ENCODE data around the gene OTOA.

Gene OTOA

DNA sequence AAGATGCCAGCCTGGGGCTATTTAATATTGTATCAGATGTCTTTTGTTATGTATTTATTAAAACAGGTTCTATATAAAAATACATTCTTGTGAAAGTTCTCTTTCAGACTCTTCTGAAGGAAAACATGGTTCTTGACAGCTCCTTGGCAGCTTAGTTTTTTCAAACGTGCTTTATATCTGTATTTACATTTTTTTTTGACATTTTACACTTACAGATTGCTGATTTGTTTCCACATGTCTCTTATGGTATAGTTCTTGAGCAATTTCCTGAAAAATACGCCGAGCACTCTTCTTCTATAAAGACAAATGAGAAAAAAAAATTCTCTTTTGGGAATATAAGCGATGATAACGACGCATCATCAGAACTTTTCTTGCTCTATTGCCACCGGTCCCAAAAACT lies 20.9 kb upstream of the OTOA start:
- TF ChIP-seq SIN3A (IDR thresholded peaks at IDR 0.05; ENCODE audit: borderline replicate concordance, insufficient read depth, low read length) (no peak), TAF1 (IDR thresholded peaks at IDR 0.05; ENCODE audit: borderline replicate concordance, insufficient read depth, low read length) (no peak)

DNA sequence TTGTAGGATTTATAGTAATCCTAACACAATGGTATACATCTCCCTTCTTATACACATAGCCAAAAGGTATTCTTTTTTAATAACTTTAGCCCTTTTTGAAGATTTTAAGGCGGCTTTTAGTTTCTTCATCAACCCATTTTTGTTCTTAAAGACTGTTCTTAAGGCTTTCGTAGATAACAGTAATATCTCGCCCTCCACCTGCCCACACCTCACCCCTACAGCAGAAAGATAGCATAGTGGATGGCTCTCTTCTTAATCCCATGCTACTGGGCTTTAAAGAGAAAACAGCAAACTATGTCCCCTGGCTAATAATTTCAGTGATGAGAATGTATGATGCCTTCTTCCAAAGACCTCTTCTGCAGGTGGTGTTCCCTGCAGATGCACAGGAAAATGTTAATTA lies 20.0 kb upstream of the OTOA start:
- TF ChIP-seq, protein P1, sequence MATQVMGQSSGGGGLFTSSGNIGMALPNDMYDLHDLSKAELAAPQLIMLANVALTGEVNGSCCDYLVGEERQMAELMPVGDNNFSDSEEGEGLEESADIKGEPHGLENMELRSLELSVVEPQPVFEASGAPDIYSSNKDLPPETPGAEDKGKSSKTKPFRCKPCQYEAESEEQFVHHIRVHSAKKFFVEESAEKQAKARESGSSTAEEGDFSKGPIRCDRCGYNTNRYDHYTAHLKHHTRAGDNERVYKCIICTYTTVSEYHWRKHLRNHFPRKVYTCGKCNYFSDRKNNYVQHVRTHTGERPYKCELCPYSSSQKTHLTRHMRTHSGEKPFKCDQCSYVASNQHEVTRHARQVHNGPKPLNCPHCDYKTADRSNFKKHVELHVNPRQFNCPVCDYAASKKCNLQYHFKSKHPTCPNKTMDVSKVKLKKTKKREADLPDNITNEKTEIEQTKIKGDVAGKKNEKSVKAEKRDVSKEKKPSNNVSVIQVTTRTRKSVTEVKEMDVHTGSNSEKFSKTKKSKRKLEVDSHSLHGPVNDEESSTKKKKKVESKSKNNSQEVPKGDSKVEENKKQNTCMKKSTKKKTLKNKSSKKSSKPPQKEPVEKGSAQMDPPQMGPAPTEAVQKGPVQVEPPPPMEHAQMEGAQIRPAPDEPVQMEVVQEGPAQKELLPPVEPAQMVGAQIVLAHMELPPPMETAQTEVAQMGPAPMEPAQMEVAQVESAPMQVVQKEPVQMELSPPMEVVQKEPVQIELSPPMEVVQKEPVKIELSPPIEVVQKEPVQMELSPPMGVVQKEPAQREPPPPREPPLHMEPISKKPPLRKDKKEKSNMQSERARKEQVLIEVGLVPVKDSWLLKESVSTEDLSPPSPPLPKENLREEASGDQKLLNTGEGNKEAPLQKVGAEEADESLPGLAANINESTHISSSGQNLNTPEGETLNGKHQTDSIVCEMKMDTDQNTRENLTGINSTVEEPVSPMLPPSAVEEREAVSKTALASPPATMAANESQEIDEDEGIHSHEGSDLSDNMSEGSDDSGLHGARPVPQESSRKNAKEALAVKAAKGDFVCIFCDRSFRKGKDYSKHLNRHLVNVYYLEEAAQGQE (IDR thresholded peaks at IDR 0.05; ENCODE audit: insufficient read depth in 1 of 2, low read depth in 2 of 2, low read length in 2 of 2), result no peak
- TF ChIP-seq FOXP2 (optimal IDR thresholded peaks at IDR 0.05; ENCODE audit: borderline replicate concordance, extremely low read depth, extremely low read length, insufficient read depth) (no peak), POLR2AphosphoS5 (IDR thresholded peaks at IDR 0.05; ENCODE audit: low read depth, low read length) (no peak), TAF1 (IDR thresholded peaks at IDR 0.05; ENCODE audit: borderline replicate concordance, insufficient read depth, low read length) (no peak), SIN3A (IDR thresholded peaks at IDR 0.05; ENCODE audit: borderline replicate concordance, insufficient read depth, low read length) (no peak)

DNA sequence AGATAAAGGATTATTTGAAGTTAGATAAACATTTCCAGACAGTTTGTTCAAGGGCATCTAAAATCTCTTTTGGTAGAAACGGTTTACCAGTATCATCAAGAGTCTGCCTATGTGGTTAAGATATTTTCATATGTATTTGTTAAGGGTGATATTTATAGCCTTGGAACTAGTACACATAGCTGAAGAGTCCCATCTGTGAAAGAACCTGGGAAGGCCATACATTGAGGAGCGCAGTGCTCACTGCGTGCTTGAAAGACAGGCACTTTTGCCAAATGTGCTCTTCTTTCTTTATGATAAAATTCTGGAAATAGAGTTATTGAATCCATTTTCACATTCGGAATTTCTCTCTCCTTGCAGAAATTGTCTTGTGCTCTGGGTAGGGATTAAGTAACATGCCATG lies 19.1 kb upstream of the OTOA start:
- TF ChIP-seq, protein P1 (IDR thresholded peaks at IDR 0.05; ENCODE audit: insufficient read depth in 1 of 2, low read depth in 2 of 2, low read length in 2 of 2), result no peak
- no peak for TF ChIP-seq SIN3A (IDR thresholded peaks at IDR 0.05; ENCODE audit: borderline replicate concordance, insufficient read depth, low read length)
- TF ChIP-seq TAF1 (IDR thresholded peaks at IDR 0.05; ENCODE audit: borderline replicate concordance, insufficient read depth, low read length), result no peak
- TF ChIP-seq FOXP2 (optimal IDR thresholded peaks at IDR 0.05; ENCODE audit: borderline replicate concordance, extremely low read depth, extremely low read length, insufficient read depth), result no peak
- no peak for TF ChIP-seq POLR2AphosphoS5 (IDR thresholded peaks at IDR 0.05; ENCODE audit: low read depth, low read length)

DNA sequence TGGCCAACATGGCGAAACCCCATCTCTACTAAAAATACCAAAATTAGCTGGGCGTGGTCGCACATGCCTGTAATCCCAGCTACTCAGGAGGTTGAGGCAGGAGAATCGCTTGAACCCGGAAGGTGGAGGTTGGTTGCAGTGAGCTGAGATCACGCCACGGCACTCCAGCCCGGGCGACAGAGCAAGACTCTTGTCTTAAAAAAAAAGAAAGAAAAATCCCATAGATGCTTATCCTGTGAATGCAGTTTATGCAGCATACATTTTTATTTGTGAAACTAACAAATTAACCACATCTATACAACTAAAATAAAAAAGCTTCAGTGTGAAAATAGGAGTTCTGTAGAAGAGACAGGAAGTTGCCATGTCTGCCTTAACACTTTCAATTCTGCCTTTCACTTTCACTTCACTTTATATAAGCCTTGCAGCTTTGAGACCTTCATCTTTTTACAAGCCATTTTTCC lies 18.5 kb upstream of the OTOA start:
- no peak for TF ChIP-seq POLR2AphosphoS5 (IDR thresholded peaks at IDR 0.05; ENCODE audit: low read depth, low read length)
- TF ChIP-seq FOXP2 (optimal IDR thresholded peaks at IDR 0.05; ENCODE audit: borderline replicate concordance, extremely low read depth, extremely low read length, insufficient read depth), result no peak
- no peak for TF ChIP-seq SIN3A (IDR thresholded peaks at IDR 0.05; ENCODE audit: borderline replicate concordance, insufficient read depth, low read length)
- TF ChIP-seq, protein P1 (IDR thresholded peaks at IDR 0.05; ENCODE audit: insufficient read depth in 1 of 2, low read depth in 2 of 2, low read length in 2 of 2), result no peak
- TF ChIP-seq TAF1 (IDR thresholded peaks at IDR 0.05; ENCODE audit: borderline replicate concordance, insufficient read depth, low read length), result no peak

DNA sequence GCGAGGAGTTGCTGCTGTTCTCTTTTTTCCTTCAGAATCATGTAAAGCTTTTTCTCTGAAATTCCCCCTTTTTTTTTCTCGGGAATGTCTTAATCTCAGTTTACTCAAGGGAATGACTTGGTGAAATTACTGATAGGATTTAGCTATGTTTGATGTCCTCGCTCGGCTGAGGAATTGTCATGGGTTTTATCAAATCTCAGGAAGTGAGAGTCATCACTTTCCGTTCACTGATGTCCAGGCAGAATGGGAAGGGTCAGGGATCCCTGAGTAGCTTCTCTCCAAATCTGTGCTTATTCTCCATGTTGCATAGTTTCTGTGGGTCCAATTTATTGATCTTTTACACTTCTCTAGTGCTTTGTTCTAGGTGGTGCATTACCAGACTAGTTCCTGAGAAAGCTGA lies 17.7 kb upstream of the OTOA start:
- TF ChIP-seq, protein P1 (IDR thresholded peaks at IDR 0.05; ENCODE audit: insufficient read depth in 1 of 2, low read depth in 2 of 2, low read length in 2 of 2), result no peak
- TF ChIP-seq SIN3A (IDR thresholded peaks at IDR 0.05; ENCODE audit: borderline replicate concordance, insufficient read depth, low read length) (no peak), TAF1 (IDR thresholded peaks at IDR 0.05; ENCODE audit: borderline replicate concordance, insufficient read depth, low read length) (no peak), POLR2AphosphoS5 (IDR thresholded peaks at IDR 0.05; ENCODE audit: low read depth, low read length) (no peak), FOXP2 (optimal IDR thresholded peaks at IDR 0.05; ENCODE audit: borderline replicate concordance, extremely low read depth, extremely low read length, insufficient read depth) (no peak)

All from PFSK-1 (cell line).